ENCODE results near the gene SFT2D1. TPM values are rescaled to one million over a fixed set of nuclear protein-coding genes. Genes with fewer than 3 reads are reported as not detected.

Gene SFT2D1
- total RNA-seq, 2 experiments from 2014 or later, result 57.2 to 59.5 TPM

DNA sequence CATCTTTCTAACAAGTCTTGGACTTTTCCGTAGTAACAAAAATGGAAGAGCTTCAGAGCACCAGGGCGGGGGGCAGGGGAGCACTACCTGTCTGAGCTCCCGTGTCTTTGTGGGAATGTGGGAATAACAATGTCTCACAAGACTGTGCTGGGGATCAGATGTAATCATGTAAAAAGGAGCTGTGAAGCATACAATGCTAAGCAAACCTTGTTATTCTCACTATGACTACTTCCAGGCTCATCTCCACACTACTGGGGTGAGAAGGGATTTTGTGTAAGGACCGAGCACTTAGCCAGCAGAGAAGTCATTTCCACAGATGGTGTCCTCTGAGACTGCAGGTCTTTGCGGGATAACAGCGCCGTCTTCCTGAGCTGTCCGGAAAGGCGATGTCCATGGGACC, 61.2 kb downstream of the SFT2D1 start:
- H3K27me3 Mint-ChIP-seq, result peaks cover 3% of the 10 kb centered on the region
- intact Hi-C loops (cut with micrococcal nuclease), result no loop called here
- CTCF ChIA-PET, result interaction anchor here (1.0 to 3.7 kb wide), 2 partner anchors 100 to 119 kb away, joined by 5 to 26 read pairs; no protein-coding TSS in a partner anchor
- no peaks in the 10 kb centered on the region for H3K4me1 Mint-ChIP-seq (ENCODE audit: low read depth)
- POLR2A ChIA-PET, result no interaction called here
- DNase-seq, result no peak
- no peaks in the 10 kb centered on the region for H3K9me3 Mint-ChIP-seq
- H3K36me3 Mint-ChIP-seq, result no peaks in the 10 kb centered on the region
- no peak overlapping the region for H3K27ac Mint-ChIP-seq
- H3K4me3 Mint-ChIP-seq, result no peak overlapping the region

DNA sequence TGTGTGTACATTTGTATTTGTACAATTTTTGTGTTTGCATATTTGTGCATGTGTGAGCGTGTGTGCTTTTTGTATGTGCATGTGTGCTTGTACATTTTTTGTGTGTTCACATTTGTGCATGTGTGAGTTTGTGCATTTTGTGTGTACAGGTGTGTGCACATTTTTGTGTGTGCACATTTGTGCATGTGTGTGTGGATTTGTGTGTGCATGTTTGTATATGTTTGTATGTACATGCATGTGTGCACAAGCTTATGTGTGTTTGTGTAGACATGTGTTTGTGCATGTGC, 63.0 kb downstream of the SFT2D1 start:
- no peaks in the 10 kb centered on the region for H3K36me3 Mint-ChIP-seq
- ChIA-PET CTCF (interaction anchor here (0.8 to 3.7 kb wide), 3 partner anchors 102 to 320 kb away, joined by 3 to 26 read pairs (median 3); no protein-coding TSS in a partner anchor), POLR2A (no interaction called here)
- H3K27me3 Mint-ChIP-seq, result peaks cover 3% of the 10 kb centered on the region
- H3K9me3 Mint-ChIP-seq, result no peaks in the 10 kb centered on the region
- no peak overlapping the region for H3K4me3 Mint-ChIP-seq
- H3K27ac Mint-ChIP-seq, result no peak overlapping the region
- H3K4me1 Mint-ChIP-seq (ENCODE audit: low read depth), result peaks cover 5% of the 10 kb centered on the region
- intact Hi-C loops (cut with micrococcal nuclease), result loop anchor here (5.0 kb wide), 1 partner anchor 33 kb away; no protein-coding TSS in a partner anchor
- DNase-seq, result no peak

DNA sequence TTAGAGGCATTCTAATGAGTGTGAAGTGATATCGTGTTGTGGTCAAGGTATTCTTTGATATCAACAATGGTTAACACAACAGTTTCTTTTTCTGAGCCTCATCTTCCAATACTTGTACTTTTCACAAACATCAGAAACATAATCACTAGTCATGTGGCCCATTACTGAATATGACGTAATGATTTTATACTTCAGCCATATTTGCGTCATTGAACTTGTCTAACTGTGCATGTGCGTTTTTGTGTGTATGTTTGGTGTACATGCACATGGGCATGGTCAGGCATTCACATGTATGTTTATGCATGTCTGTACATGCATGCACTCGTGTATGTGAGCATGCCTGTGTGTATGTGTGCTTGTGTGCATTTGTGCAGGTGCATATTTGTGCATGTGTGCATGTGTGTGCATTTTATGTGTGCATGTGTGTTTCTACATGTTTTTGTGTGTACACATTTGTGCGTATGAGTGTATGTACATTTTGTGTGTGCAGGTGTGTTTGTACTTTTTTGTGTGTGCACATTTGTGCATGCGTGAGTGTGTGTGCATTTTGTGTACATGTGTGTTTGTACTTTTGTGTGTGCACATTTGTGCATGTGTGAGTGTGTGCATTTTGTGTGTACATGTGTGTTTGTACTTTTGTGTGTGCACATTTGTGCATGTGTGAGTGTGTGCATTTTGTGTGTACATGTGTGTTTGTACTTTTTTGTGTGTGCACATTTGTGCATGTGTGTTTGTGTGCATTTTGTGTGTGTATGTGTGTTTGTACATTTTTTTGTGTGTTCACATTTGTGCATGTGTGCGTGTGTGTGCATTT, 63.6 kb downstream of the SFT2D1 start:
- DNase-seq, result no peak
- H3K4me3 Mint-ChIP-seq, result no peak overlapping the region
- H3K9me3 Mint-ChIP-seq, result no peaks in the 10 kb centered on the region

GRCh38 chr6:166277892-166278578, 64.3 kb downstream of the SFT2D1 start:
- intact Hi-C loops (cut with micrococcal nuclease), result loop anchor here (5.0 kb wide), 1 partner anchor 34 kb away; no protein-coding TSS in a partner anchor
- H3K4me3 Mint-ChIP-seq, result no peak overlapping the region
- DNase-seq, result no peak
- no peaks in the 10 kb centered on the region for H3K36me3 Mint-ChIP-seq
- no peaks in the 10 kb centered on the region for H3K9me3 Mint-ChIP-seq
- peaks cover 5% of the 10 kb centered on the region for H3K4me1 Mint-ChIP-seq (ENCODE audit: low read depth)
- POLR2A ChIA-PET, result no interaction called here
- H3K27ac Mint-ChIP-seq, result no peak overlapping the region
- peaks cover 3% of the 10 kb centered on the region for H3K27me3 Mint-ChIP-seq
- CTCF ChIA-PET, result interaction anchor here (2.6 to 5.0 kb wide), 2 partner anchors 104 to 122 kb away, joined by 11 to 82 read pairs; no protein-coding TSS in a partner anchor

More for the DNA sequence above, 63.6 kb downstream of the SFT2D1 start:
- intact Hi-C loops (cut with micrococcal nuclease), result loop anchor here (5.0 kb wide), 1 partner anchor 34 kb away; no protein-coding TSS in a partner anchor
- H3K27me3 Mint-ChIP-seq, result peaks cover 3% of the 10 kb centered on the region
- H3K4me1 Mint-ChIP-seq (ENCODE audit: low read depth), result peaks cover 5% of the 10 kb centered on the region
- POLR2A ChIA-PET, result no interaction called here
- CTCF ChIA-PET, result interaction anchor here (3.7 kb wide), 1 partner anchor 121 kb away, joined by 26 read pairs; no protein-coding TSS in a partner anchor
- no peaks in the 10 kb centered on the region for H3K36me3 Mint-ChIP-seq
- H3K27ac Mint-ChIP-seq, result no peak overlapping the region

DNA sequence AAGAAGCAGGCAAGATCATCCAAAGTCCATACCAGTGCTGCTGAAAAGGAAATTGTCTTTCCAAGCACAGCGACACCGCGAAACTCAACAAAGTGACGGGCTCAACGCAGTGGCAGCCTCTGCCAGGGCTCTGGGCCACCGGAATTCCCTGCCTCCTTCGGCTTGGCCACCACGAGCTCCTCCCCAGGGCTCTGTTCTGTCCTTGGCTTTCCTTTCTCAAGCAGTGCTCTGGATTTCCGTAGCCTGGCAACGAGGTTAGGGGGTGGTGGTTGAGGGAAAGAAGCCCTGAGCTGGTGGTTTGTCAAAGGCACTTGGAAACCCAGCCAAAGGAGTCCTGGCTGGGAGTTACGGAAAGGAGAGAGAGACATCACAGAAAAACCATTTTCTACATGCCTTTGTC, 65.3 kb downstream of the SFT2D1 start:
- peaks cover 5% of the 10 kb centered on the region for H3K4me1 Mint-ChIP-seq (ENCODE audit: low read depth)
- H3K27me3 Mint-ChIP-seq, result no peaks in the 10 kb centered on the region
- H3K9me3 Mint-ChIP-seq, result no peaks in the 10 kb centered on the region
- H3K36me3 Mint-ChIP-seq, result no peaks in the 10 kb centered on the region
- CTCF ChIA-PET, result interaction anchor here (1.3 to 5.0 kb wide), 8 partner anchors 18 to 123 kb away, joined by 3 to 82 read pairs (median 6); no protein-coding TSS in a partner anchor
- H3K4me3 Mint-ChIP-seq, result no peak overlapping the region
- POLR2A ChIA-PET, result no interaction called here
- no peak overlapping the region for H3K27ac Mint-ChIP-seq
- no peak for DNase-seq
- intact Hi-C loops (cut with micrococcal nuclease), result loop anchor here (5.0 kb wide), 1 partner anchor 35 kb away; no protein-coding TSS in a partner anchor

GRCh38 chr6:166275714-166276166, 66.6 kb downstream of the SFT2D1 start:
- H3K4me3 Mint-ChIP-seq, result no peak overlapping the region
- H3K27ac Mint-ChIP-seq, result no peak overlapping the region
- H3K9me3 Mint-ChIP-seq, result no peaks in the 10 kb centered on the region
- peak; percentile 84 for DNase-seq
- CTCF ChIA-PET, result interaction anchor here (0.6 to 5.0 kb wide), 20 partner anchors 8 to 213 kb away, joined by 3 to 82 read pairs (median 5); no protein-coding TSS in a partner anchor
- H3K4me1 Mint-ChIP-seq (ENCODE audit: low read depth), result peaks cover 5% of the 10 kb centered on the region
- POLR2A ChIA-PET, result no interaction called here
- intact Hi-C loops (cut with micrococcal nuclease), result loop anchor here (1.0 to 5.0 kb wide), 3 partner anchors 37 to 126 kb away; no protein-coding TSS in a partner anchor
- H3K27me3 Mint-ChIP-seq, result no peaks in the 10 kb centered on the region
- H3K36me3 Mint-ChIP-seq, result no peaks in the 10 kb centered on the region

DNA sequence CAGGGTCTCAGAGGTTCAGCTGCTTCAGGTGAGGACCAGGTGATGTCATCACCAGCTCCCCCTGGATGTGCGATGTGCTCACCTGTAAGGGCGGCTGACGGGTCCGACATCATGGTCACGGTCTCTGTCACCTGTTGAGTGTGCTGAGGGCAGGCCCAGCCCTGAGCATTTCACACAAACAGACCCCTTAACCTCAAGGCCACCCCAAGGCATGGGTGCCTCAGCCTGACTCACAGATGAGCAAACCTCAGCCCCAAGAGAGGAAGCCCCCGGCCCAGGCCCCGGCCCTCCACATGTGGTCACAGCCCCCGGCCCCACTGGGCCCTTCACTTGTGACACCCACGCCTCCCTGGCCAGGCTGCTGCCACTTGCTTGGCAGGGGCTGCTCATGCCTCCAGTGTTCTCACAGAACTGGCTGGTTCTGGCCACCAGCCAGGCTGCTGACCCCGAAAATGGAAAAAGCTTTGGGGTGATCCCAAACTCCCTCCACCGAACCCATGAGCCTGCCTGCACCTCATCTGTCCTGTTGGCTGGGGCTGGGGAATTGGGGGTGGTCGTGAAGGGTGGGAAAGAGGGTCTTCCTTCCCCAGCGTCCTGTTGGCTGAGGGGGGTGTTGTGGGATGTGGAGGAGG, 67.5 kb downstream of the SFT2D1 start:
- no peak overlapping the region for H3K4me3 Mint-ChIP-seq
- ChIA-PET CTCF (interaction anchor here (1.1 to 5.0 kb wide), 2 partner anchors 38 to 125 kb away, joined by 4 to 82 read pairs; no protein-coding TSS in a partner anchor), POLR2A (no interaction called here)
- no peaks in the 10 kb centered on the region for H3K36me3 Mint-ChIP-seq
- intact Hi-C loops (cut with micrococcal nuclease), result loop anchor here (1.0 to 5.0 kb wide), 3 partner anchors 37 to 126 kb away; no protein-coding TSS in a partner anchor
- DNase-seq, result no peak
- no peak overlapping the region for H3K27ac Mint-ChIP-seq
- no peaks in the 10 kb centered on the region for H3K9me3 Mint-ChIP-seq
- peaks cover 5% of the 10 kb centered on the region for H3K4me1 Mint-ChIP-seq (ENCODE audit: low read depth)
- no peaks in the 10 kb centered on the region for H3K27me3 Mint-ChIP-seq

DNA sequence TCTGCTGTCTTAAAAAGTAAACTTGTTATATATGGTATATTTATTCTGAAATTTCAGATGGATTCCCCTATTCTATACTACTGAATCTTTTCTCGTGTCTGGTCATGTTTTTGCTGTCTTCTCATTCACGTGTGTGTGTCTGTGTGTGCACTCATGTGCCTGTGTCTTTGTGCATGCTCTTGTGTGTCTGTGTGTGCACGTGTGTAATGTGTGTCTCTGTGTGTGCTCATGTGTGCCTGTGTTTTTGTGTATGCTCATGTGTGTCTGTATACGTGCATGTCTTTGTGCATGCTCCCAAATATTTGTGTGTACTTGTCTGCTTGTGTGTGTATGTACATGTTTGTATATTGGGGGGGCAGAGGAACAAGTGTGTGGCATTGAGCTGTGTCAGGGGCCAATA, 68.2 kb downstream of the SFT2D1 start:
- H3K4me1 Mint-ChIP-seq (ENCODE audit: low read depth), result peaks cover 5% of the 10 kb centered on the region
- no peak for DNase-seq
- H3K36me3 Mint-ChIP-seq, result no peaks in the 10 kb centered on the region
- ChIA-PET CTCF (interaction anchor here (0.6 to 5.0 kb wide), 3 partner anchors 39 to 126 kb away, joined by 3 to 82 read pairs (median 4); no protein-coding TSS in a partner anchor), POLR2A (no interaction called here)
- H3K27ac Mint-ChIP-seq, result no peak overlapping the region
- intact Hi-C loops (cut with micrococcal nuclease), result no loop called here
- no peaks in the 10 kb centered on the region for H3K27me3 Mint-ChIP-seq
- no peaks in the 10 kb centered on the region for H3K9me3 Mint-ChIP-seq
- H3K4me3 Mint-ChIP-seq, result no peak overlapping the region

DNA sequence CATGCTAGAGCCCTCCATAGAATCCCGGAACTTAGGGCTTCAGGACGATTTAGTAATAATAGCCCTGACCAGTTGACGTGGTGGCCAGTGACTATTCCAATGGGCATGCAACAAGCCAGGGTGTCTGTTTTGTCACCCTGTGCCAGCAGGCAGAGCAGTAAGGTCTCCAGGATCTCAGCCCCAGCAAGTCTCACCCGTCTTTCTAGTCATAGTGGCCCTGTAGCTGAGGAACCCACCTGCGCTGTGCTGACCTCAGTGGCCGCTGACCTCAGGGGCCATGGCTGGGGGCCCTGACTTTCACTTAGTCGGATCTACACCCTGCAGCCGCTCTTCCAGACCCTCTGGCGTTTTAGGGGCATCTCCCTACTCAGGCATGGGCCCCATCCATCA, 71.0 kb downstream of the SFT2D1 start:
- DNase-seq, result no peak
- CTCF ChIA-PET, result interaction anchor here (0.8 to 2.1 kb wide), 2 partner anchors 128 to 129 kb away, joined by 4 to 7 read pairs; no protein-coding TSS in a partner anchor
- Mint-ChIP-seq H3K36me3 (no peaks in the 10 kb centered on the region), H3K4me1 (ENCODE audit: low read depth) (peaks cover 5% of the 10 kb centered on the region), H3K27me3 (no peaks in the 10 kb centered on the region), H3K9me3 (no peaks in the 10 kb centered on the region), H3K27ac (no peak overlapping the region), H3K4me3 (no peak overlapping the region)
- POLR2A ChIA-PET, result no interaction called here
- intact Hi-C loops (cut with micrococcal nuclease), result no loop called here

GRCh38 chr6:166270706-166271375, 71.5 kb downstream of the SFT2D1 start:
- intact Hi-C loops (cut with micrococcal nuclease), result no loop called here
- ChIA-PET POLR2A (no interaction called here), CTCF (interaction anchor here (2.1 kb wide), 1 partner anchor 130 kb away, joined by 7 read pairs; no protein-coding TSS in a partner anchor)
- Mint-ChIP-seq H3K4me1 (ENCODE audit: low read depth) (peaks cover 4% of the 10 kb centered on the region), H3K27me3 (no peaks in the 10 kb centered on the region), H3K27ac (no peak overlapping the region), H3K4me3 (no peak overlapping the region), H3K36me3 (no peaks in the 10 kb centered on the region), H3K9me3 (no peaks in the 10 kb centered on the region)
- DNase-seq, result no peak

Data from activated CD4-positive, alpha-beta memory T cell treated with anti-CD3 and anti-CD28 coated beads for 36 hours (primary cell).